IPS DF 4.7 (cell line): ENCODE results near the gene PRPF39.
"Not testable (repeated sequence)": the region's sequence is repeated elsewhere in the genome, so short reads cannot be mapped to it uniquely, and the experiment has no call there.

Experiments used
- DNase-seq: peaks from one replicate; pipeline ENCODE4 v3.0.0-alpha.2; 2013; ENCODE audit warnings: low spot score; ENCODE audit errors: extremely low read depth

Gene PRPF39

GRCh38 chr14:45136399-45136798 lies 52.5 kb downstream of the PRPF39 start:
- no peak for DNase-seq

- no peak for DNase-seq
Observed at GRCh38 chr14:45140661-45141187, 56.8 kb downstream of the PRPF39 start.

GRCh38 chr14:45142083-45142482 lies 58.2 kb downstream of the PRPF39 start:
- DNase-seq = not testable (repeated sequence)

DNA sequence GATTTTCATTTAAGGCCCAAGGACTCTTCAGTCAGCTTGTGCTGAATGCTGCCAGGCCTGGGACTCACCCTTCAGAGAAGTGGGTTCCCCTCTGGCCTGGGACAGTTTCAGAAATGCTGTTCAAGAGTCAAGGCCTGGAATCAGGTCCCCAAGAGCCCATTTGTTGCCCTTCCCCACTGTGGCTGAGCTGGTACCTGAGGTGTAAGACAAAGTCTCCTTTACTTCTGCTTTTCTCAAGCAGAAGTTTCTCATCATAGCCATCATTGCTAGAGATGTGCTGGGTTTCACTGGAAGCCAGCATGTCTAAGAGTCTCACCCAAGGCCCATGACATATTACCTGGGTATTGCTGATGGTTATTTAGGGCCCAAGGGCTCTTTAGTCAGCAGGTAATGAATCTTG lies 60.7 kb downstream of the PRPF39 start:
- no peak for DNase-seq

DNA sequence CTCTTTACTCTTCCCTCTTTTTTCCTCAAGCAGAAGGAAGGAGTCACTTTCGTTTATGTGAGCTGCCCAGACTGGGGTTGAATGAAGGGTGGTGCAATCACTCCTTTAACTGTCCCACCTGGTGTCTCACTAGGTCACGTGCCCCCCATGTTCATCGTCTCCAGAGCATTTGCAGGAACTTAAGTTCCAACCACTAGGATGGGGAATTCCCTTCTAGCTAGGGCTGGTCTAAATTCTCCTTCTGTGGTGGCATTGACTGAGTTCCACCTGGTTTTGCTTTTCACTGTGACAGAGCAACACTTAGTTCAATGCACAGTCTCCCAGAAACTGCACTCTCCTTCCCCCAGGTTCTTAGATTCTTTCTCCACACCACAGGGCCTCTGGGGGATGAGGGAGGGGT lies 61.3 kb downstream of the PRPF39 start:
- no peak for DNase-seq

DNA sequence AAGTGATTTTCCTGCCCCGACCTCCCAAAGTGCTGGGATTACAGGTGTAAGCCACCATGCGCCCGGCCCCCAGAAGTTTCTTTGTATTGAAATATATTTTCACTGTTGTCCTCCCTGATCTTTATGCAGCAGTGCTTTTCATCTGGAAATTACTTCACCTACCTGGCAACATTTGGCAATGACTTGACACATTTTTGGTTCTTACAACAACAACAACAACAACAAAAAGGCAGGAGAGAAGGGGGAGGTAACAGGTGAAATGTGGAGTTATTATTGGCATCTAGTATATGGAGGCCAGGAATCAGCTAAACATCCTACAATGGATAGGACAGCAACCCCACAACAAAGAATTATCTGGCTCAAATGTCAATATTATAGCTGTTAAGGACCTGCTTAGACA lies 65.7 kb downstream of the PRPF39 start:
- DNase-seq = no peak

GRCh38 chr14:45150386-45150890 lies 66.5 kb downstream of the PRPF39 start:
- no peak for DNase-seq

GRCh38 chr14:45156067-45156466 lies 72.2 kb downstream of the PRPF39 start:
- no peak for DNase-seq
